HepG2 (cell line): Measurements from ENCODE around the gene PROX1. TPM values are rescaled to one million over a fixed set of nuclear protein-coding genes. Genes with fewer than 3 reads are reported as not detected.

ENCODE experiments used
- ATAC-seq: fragments of 200-7000 bp; cut with Tn5 transposase; 3 replicates; pipeline ENCODE4 v1.9.1; 2020; ENCODE audit warnings: mild to moderate bottlenecking, moderate library complexity
- BruUV-seq: library from RNA; stranded (reverse); fragments of 400-500 nt; replicated peaks from 2 replicates; lab custom pipeline; 2021; lab: Mats Ljungman, UMichigan
- CTCF ChIA-PET: fragments of 300-600 bp; formaldehyde crosslinking; extraction: SDS; loops from one replicate; lab custom pipeline; 2021; ENCODE audit warnings: low total read pairs, inconsistent platforms, low intra/inter-chr PET ratio; lab: Yijun Ruan, JAX
- POLR2A ChIA-PET: fragments of 350-600 bp; sonication (Branson Sonifier 250); formaldehyde crosslinking; loops from one replicate; lab custom pipeline; 2020; ENCODE audit warnings: antibody characterized with exemption, inconsistent platforms; lab: Yijun Ruan, JAX
- DNase-seq: peaks from one replicate; pipeline ENCODE4 v3.0.0-alpha.2; 2015; ENCODE audit warnings: low spot score
- FAIRE-seq: peaks from 3 replicates; lab custom pipeline; 2011; peaks lifted over from hg19 to GRCh38; lab: Jason Lieb, UNC
- H2AFZ ChIP-seq: one replicate; pipeline ENCODE4 v1.6.1; 2011; ENCODE audit warnings: low read length, inconsistent platforms
- H3K27ac ChIP-seq: fragments of 300-600 bp; 3 replicates; pipeline ENCODE4 v1.8.0; 2011; ENCODE audit warnings: mixed run types, mild to moderate bottlenecking, mixed read lengths, low read length, inconsistent platforms; ENCODE audit not compliant: insufficient read depth; ENCODE audit errors: extremely low read length
- H3K27me3 ChIP-seq, 2 experiments: fragments of 200-600 bp in 1 of 2; 2 replicates in 1 of 2; 3 replicates in 1 of 2; pipeline versions ENCODE4 v1.6.0 to v1.8.0; 2011; ENCODE audit warnings: low read length in 2 of 2, mild to moderate bottlenecking in 2 of 2, moderate library complexity in 2 of 2, inconsistent platforms in 1 of 2; ENCODE audit not compliant: insufficient read depth in 2 of 2, control insufficient read depth in 1 of 2
- H3K36me3 ChIP-seq, 2 experiments: fragments of 200-600 bp in 1 of 2; replicated peaks in 1 of 2; 2 replicates in 1 of 2; 3 replicates in 1 of 2; pipeline versions ENCODE4 v1.5.1 to v1.8.0; 2011; ENCODE audit warnings: low read length in 2 of 2, inconsistent platforms in 1 of 2; ENCODE audit not compliant: insufficient read depth in 2 of 2, control insufficient read depth in 1 of 2
- H3K4me1 ChIP-seq: 2 replicates; pipeline ENCODE4 v1.5.1; 2012; ENCODE audit warnings: low read length, inconsistent platforms; ENCODE audit not compliant: insufficient read depth
- H3K4me2 ChIP-seq: 2 replicates; pipeline ENCODE4 v1.6.0; 2011; ENCODE audit warnings: low read depth, low read length, inconsistent platforms
- H3K4me3 ChIP-seq, 3 experiments: fragments of 200-600 bp in 1 of 3; sonication (generic), shearing (Covaris generic) in 1 of 3; replicated peaks in 1 of 3; 2 replicates each; pipeline ENCODE4 v1.5.1; 2011 to 2016; ENCODE audit warnings: low read length in 3 of 3, inconsistent platforms in 2 of 3, low read depth in 2 of 3, mild to moderate bottlenecking in 2 of 3, control low read depth in 1 of 3, mixed read lengths in 1 of 3; ENCODE audit not compliant: insufficient read depth in 1 of 3
- H3K79me2 ChIP-seq: one replicate; pipeline ENCODE4 v1.6.1; 2011; ENCODE audit warnings: low read length, inconsistent platforms; ENCODE audit not compliant: insufficient read depth
- H3K9ac ChIP-seq: 2 replicates; pipeline ENCODE4 v1.6.0; 2011; ENCODE audit warnings: mild to moderate bottlenecking, low read depth, low read length, inconsistent platforms; ENCODE audit not compliant: insufficient read depth
- H3K9me3 ChIP-seq: 2 replicates; pipeline ENCODE4 v1.5.1; 2012; ENCODE audit warnings: mild to moderate bottlenecking, low read length
- H4K20me1 ChIP-seq: 2 replicates; pipeline ENCODE4 v1.6.0; 2011; ENCODE audit warnings: inconsistent platforms, mild to moderate bottlenecking, low read length, moderate library complexity; ENCODE audit not compliant: insufficient read depth
- ARNT2 ChIP-seq: sonication (generic); formaldehyde crosslinking; IDR thresholded peaks from 2 replicates; pipeline ENCODE4 v1.8.0; 2022; ENCODE audit warnings: mild to moderate bottlenecking, low read depth, missing genetic modification reagents, moderate library complexity
- HNF1A ChIP-seq, 2 experiments: sonication (generic) in 1 of 2; formaldehyde crosslinking in 1 of 2; IDR thresholded peaks; 2 replicates each; pipeline versions ENCODE4 v1.4.0 to v1.6.1; 2016 to 2020; ENCODE audit warnings: borderline replicate concordance in 1 of 2, low read depth in 1 of 2, mild to moderate bottlenecking in 1 of 2, missing genetic modification reagents in 1 of 2
- ZBTB46 ChIP-seq: sonication (generic); formaldehyde crosslinking; IDR thresholded peaks from 2 replicates; pipeline ENCODE4 v1.4.0; 2020; ENCODE audit warnings: mild to moderate bottlenecking, missing genetic modification reagents, borderline replicate concordance
- ZNF382 ChIP-seq: sonication (generic); formaldehyde crosslinking; IDR thresholded peaks from 2 replicates; pipeline ENCODE4 v1.5.0; 2020; ENCODE audit warnings: missing genetic modification reagents, mild to moderate bottlenecking, borderline replicate concordance
- WGBS: methylation state at CpG from one replicate; pipeline ENCODE4 v1.1.6; 2017; ENCODE audit warnings: low lambda C conversion rate; 5-methylcytosine and 5-hydroxymethylcytosine counted together
- in situ Hi-C: cut with HindIII; loops from 2 replicates; pipeline ENCODE4 v1.10.0; 2017; ENCODE audit warnings: low pct_unique_long_range_greater_than_20kb; ENCODE audit not compliant: extremely low pct_ligation_motif_present
- intact Hi-C: fragments of 100-400 bp; cut with micrococcal nuclease; formaldehyde crosslinking; loops from one replicate; pipeline ENCODE4 v1.10.0; 2022; ENCODE audit not compliant: unreplicated experiment
- polyA plus RNA-seq, 8 experiments: library from polyadenylated mRNA; depleted of rRNA in 3 of 8; stranded (reverse) in 7 of 8; unstranded in 1 of 8; fragments of >200 nt; fragmentation: Illumina TruSeq in 4 of 8; extraction: Trizol in 4 of 8; gene quantifications; 2 replicates each; pipeline versions ENCODE4 v1.2.1 to v1.2.3, GENCODE V29; 2011 to 2016; ENCODE audit warnings: low read depth in 4 of 8, missing spikeins in 1 of 8, mixed read lengths in 1 of 8; ENCODE audit not compliant: insufficient read depth in 1 of 8
- total RNA-seq, 5 experiments: library from RNA; depleted of rRNA; stranded (reverse); fragments of >200 nt; fragmentation: Illumina TruSeq; extraction: Trizol; gene quantifications; 2 replicates each; pipeline ENCODE4 v1.2.3, GENCODE V29; 2016; ENCODE audit warnings: low read depth in 1 of 5

Gene PROX1
- total and polyA plus RNA-seq, 2 of the 13 experiments (the other 11 are each of a cell fraction or from before 2014, with no cell fraction given), result 12.3 to 30.2 TPM

GRCh38 chr1:214075999-214076707 is 88.4 kb downstream of the PROX1 start (continued):
- no peak for TF ChIP-seq HNF1A (IDR thresholded peaks at IDR 0.05; ENCODE audit: low read depth)
- no peak for TF ChIP-seq HNF1A (CRISPR knock-in tag; IDR thresholded peaks at IDR 0.05; ENCODE audit: borderline replicate concordance)
- TF ChIP-seq ZNF382 (CRISPR knock-in tag), result no peak

GRCh38 chr1:214076708-214077065 is 88.9 kb downstream of the PROX1 start:
- peaks cover 15% of the 10 kb centered on the region for H3K4me1 ChIP-seq
- no peak for FAIRE-seq

More at GRCh38 chr1:214076708-214077065, 88.9 kb downstream of the PROX1 start:
- Histone ChIP-seq H3K27me3 (no peaks in the 10 kb centered on the region), H3K27ac (no peak overlapping the region), H3K4me3 (no peak overlapping the region), H2AFZ (no peak overlapping the region), H3K9ac (no peak overlapping the region), H3K9me3 (no peaks in the 10 kb centered on the region), H4K20me1 (no peaks in the 10 kb centered on the region), H3K79me2 (no peaks in the 10 kb centered on the region), H3K4me2 (no peak overlapping the region), H3K36me3 (no peaks in the 10 kb centered on the region)
- BruUV-seq, result no TSS peak
- no peak for DNase-seq
- WGBS, result 97% methylated on average over 7 of the region's 7 CpGs
- in situ Hi-C loops, result no loop called here
- TF ChIP-seq ARNT2 (CRISPR knock-in tag), result no peak
- TF ChIP-seq ZBTB46 (CRISPR knock-in tag), result no peak
- ChIA-PET CTCF (no interaction called here), POLR2A (interaction anchor here (1.5 kb wide), 1 partner anchor 26 kb away, joined by 6 read pairs; no protein-coding TSS in a partner anchor)
- intact Hi-C loops, result no loop called here
- no peak for ATAC-seq
